HG02970 (cell line): ENCODE measurements around the gene LYPD6.

Experiments used
- ATAC-seq: cut with Tn5 transposase; IDR thresholded peaks from one replicate; pipeline ENCODE4 v1.9.1; 2021; ENCODE audit warnings: mild to moderate bottlenecking, moderate library complexity, moderate number of reproducible peaks; ENCODE audit not compliant: unreplicated experiment, low FRiP score

LYPD6 gene

GRCh38 chr2:149399934-149400615, 69.7 kb downstream of the LYPD6 start:
- ATAC-seq: no peak

GRCh38 chr2:149400997-149401396, 70.6 kb downstream of the LYPD6 start:
- no peak for ATAC-seq

DNA sequence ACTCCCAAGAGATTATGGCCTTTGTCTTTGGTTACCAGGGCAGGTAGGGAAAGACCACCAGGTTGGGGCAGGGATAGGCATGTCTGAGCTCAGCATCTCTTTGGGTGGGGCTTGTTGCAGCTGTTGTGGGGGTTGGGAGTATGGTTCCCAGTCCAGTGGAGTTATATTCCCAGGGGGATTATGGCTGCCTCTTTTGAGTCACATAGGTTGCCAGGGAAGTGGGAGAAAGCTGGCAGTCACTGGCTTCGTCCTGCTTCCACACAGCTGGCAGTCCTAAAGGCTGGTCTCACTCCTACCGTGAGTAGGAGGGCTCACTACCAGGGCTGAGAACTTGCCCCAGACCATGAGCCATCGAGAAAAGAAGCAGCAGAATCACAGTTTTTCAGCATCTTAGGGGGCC, 79.1 kb downstream of the LYPD6 start:
- no peak for ATAC-seq

- no peak for ATAC-seq
Measured at GRCh38 chr2:149410701-149411484, 80.5 kb downstream of the LYPD6 start.

DNA sequence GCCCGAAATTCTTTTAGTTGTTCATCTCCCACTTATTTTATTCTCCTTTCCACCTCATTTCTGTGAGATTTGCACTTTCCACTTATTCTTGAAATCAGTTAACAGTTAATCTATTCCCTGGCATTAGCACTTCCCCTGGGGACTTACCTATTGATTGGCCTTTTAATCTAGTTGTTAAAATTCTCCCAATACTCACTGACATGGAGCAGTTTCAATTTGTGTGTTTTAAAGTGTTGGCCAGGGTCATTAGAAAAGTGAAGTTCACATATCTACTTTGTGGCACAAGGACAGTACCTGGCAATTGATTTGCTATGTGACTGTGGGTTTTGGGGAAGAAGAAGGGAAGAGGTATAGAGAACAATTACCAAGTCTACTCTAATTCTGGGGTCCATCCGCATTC, 83.1 kb downstream of the LYPD6 start:
- no peak for ATAC-seq

DNA sequence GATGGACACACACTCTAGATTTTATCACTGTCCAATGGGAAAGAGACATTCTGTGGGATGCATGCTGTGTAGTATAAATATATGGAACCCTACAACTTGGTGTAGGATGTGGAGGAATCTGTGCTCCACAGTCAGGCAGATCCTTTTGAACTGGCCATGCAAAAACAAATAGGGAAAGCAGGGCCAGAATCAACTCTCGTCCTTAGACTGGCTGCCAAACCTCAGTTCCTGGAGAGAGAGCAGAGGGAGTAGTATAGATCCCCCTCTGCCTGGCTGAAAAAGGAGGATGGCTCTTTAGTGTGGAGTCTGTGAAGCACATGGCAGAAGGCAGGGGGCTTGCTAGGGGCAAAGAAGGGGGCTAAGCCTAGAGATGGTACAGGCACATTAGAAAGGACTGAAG, 84.7 kb downstream of the LYPD6 start:
- ATAC-seq: no peak

DNA sequence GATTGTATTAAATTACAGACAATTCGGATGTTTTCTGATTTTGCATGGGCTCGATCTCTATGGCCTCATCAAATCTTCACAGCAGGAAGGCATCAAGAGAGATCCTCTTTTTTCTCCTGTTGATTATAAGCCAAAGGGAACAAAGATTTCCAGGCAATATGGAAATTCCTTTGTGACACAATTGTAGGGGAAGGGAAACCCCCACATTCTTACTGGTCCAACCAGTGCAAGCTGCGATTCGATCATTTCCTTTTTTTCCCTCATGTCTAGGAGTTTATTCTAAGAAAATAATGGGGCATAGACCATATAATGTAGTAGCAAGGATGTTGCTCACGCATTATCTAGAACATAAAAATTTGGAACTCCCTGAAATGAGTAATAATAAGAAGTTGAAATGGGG, 87.7 kb downstream of the LYPD6 start:
- no peak for ATAC-seq

DNA sequence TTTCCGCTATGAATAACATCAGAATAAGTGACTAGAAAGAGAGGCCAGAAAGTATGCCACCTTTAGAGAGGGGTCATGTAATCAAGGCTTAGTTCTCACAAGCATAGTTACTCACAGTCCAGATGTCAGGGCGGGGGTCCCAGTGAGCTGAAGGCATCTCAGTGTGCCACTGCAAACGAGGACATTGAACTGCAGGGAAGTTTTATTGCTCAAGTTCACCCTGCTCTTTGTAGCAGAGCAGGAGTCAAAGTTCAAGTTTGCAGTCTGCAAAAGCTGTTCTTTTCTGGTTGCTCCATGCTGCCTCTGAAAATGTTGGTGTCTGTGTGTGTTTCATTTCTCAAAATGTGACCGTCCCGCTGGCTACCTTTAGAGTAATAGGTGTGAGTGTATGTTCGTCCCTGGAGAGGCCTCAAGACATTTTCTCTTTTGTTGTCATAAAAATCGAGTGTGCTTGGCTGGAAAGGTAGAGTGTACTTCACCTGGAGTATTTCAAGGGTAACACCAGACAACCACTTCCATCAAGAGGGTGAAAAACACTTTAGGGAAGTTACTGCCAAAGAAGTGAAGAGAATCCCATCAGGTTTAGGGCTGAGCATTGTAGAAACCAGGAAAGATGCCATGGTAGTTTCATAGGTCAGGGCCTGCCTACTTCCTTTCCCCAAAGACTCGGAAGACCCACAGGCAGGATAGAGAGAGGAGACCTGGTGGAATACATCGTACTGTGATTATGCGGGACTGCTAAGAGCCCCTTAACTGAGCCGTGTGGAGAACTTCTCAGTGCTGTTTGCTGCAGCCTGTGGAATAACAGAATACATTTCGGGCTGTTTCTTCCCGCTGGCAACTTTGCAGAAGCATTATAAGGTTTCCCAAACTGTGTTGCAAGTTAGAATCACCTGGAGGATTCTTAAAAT, 89.9 kb downstream of the LYPD6 start:
- no peak for ATAC-seq

- no peak for ATAC-seq
Measured at GRCh38 chr2:149421791-149422190, 91.4 kb downstream of the LYPD6 start.

DNA sequence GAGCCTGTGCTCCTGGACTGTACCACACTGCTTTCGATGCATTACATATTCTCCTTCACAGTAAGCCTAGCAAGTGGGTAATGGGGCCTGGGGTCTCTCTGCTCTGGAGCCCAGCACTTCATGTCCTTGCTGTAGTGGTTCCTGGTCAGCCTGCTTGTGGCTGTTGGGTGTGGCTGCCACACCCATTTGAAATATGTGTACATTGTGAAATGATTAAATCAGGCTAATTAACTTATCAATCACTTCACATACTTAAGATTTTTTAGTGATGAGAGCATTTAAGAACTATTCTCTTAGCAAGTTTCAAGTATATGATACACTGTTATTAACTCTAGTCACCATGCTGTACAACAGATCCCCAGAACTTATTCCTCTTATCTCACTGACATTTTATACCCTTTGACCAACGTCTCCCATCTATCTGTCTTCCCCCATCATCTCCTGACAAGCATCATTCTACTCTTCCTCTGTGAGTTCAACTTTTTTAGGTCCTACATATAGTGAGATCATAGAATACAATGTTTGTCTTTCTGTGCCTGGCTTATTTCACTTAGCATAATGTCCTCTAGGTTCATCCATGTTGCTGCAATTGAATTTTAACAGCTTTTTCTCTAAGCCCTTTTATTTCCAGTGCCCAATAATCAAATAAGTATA, 92.1 kb downstream of the LYPD6 start:
- no peak for ATAC-seq

DNA sequence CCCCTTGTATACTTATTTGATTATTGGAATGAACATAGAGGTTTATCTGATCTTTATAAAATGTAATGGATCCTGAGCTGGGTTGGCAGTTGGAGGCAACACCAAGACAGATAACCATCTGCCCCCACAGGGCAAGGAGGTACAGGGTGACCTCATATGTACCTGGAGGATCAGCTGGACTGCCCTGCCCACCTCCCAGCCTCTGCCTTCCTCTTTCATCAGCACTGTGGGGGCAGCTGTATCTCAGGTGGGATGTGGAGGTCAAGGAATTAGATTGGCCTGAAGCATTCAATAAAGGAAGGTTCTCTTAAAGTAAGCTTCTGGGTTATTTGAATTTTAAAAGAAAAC, 92.6 kb downstream of the LYPD6 start:
- ATAC-seq: no peak

DNA sequence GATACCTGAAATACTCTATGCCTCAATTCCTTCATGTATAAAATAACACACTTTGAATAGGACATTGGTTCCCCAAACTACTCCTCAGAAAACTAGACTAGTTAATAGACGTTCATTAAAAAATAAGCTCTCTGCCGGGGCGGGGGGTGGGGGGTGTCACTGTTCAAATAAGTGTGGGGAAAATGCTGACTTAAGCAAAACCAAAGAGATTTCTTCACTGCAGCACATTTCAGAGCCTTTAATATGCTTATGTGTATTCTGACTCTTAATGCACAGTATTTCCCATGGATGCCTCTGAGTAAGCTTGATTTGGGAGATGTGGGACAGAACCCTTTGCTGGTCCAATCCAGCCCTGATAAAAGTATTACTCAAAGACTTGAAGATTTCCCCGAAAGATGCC, 93.2 kb downstream of the LYPD6 start:
- no peak for ATAC-seq

DNA sequence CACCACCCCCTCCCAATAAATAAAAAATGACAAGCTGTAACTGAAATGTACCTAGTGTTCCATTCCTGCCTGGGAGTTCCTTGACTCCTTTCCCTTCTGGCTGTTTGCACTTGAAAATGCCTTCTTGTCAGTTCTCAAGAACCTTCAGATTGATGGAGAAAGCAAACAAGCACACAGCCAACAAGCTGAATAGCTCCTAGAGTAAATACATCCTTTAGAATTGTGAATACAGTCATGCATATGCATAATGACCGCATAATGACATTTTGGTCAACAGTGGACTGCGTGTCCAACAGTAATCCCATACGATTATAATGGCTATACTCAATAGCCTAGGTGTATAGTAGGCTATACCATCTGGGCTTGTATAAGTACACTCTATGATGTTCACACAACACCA, 97.0 kb downstream of the LYPD6 start:
- no peak for ATAC-seq

GRCh38 chr2:149428783-149429182, 98.4 kb downstream of the LYPD6 start:
- no peak for ATAC-seq

GRCh38 chr2:149430743-149431736, 100.7 kb downstream of the LYPD6 start:
- no peak for ATAC-seq

- ATAC-seq: no peak
Measured at GRCh38 chr2:149438330-149438960, 108.1 kb downstream of the LYPD6 start.

GRCh38 chr2:149441255-149441654, 110.9 kb downstream of the LYPD6 start:
- no peak for ATAC-seq

DNA sequence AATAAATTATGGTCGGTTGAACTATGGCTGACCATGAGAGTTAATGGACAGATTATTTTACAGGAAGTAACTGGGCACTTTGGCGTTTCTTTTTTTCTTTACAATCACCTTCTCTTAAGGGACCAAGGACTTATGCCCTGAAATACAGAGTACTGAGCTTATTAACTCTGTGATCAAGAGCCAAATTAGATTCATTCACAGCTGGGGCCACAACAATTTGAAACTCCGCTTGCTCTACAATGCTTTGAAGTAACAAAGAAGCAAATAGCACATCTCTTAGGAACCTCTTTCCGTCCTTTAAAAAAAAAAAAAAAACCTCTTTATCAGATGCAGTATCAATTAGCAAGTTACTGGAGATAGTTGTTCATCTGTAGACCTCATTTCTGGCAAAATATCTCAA, 112.0 kb downstream of the LYPD6 start:
- no peak for ATAC-seq

DNA sequence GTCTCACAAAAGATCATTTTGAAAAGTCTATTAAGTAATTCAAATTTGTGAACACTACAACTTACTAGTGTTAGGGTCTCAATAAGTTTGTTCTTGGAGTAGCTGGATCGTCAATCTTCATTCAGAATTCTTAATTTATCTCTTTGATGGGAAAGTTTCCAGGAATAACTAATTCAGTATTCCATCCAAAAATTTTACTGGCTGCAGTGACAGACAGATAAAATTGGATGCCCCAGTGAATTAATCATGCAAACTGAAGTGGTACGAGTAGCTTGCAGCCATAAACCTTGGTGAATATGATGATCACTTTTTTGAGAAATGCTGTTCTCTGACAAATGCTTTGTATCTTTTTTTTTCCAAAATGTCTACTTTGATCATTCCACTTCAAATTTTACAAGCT, 112.8 kb downstream of the LYPD6 start:
- no peak for ATAC-seq
